NK-92 (cell line): ENCODE results near the gene SLC27A2.

ENCODE experiments used
- DNase-seq: peaks from one replicate; lab custom pipeline; 2025; ENCODE audit not compliant: unreplicated experiment; lab: John Stamatoyannopoulos, UW

SLC27A2 gene

GRCh38 chr15:50190166-50190570, 8.2 kb downstream of the SLC27A2 start:
- DNase-seq: no peak

GRCh38 chr15:50190723-50191122, 8.7 kb downstream of the SLC27A2 start:
- DNase-seq: no peak

- DNase-seq: no peak
These were observed 10.2 kb downstream of the SLC27A2 start for GRCh38 chr15:50192164-50192563.

GRCh38 chr15:50192926-50193620, 11.1 kb downstream of the SLC27A2 start:
- DNase-seq: no peak

- DNase-seq: no peak
These were observed 20.0 kb downstream of the SLC27A2 start for GRCh38 chr15:50202003-50202402.

GRCh38 chr15:50206020-50206419, 24.0 kb downstream of the SLC27A2 start:
- no peak for DNase-seq

- DNase-seq: no peak
These were observed 27.8 kb downstream of the SLC27A2 start for GRCh38 chr15:50209809-50210208.

- no peak for DNase-seq
These were observed 28.6 kb downstream of the SLC27A2 start for GRCh38 chr15:50210462-50211157.

- no peak for DNase-seq
These were observed 36.3 kb downstream of the SLC27A2 start for GRCh38 chr15:50218291-50218690.

GRCh38 chr15:50218691-50219090, 36.7 kb downstream of the SLC27A2 start:
- no peak for DNase-seq

GRCh38 chr15:50219820-50220219, 37.8 kb downstream of the SLC27A2 start:
- no peak for DNase-seq

- DNase-seq: no peak
These were observed 40.2 kb downstream of the SLC27A2 start for GRCh38 chr15:50222181-50222580.

- DNase-seq: no peak
These were observed 42.6 kb downstream of the SLC27A2 start for GRCh38 chr15:50224606-50225005.

GRCh38 chr15:50225057-50225456, 43.1 kb downstream of the SLC27A2 start:
- no peak for DNase-seq

- no peak for DNase-seq
These were observed 43.9 kb downstream of the SLC27A2 start for GRCh38 chr15:50225938-50226337.

GRCh38 chr15:50227076-50227475, 45.1 kb downstream of the SLC27A2 start:
- no peak for DNase-seq

- DNase-seq: no peak
These were observed 46.9 kb downstream of the SLC27A2 start for GRCh38 chr15:50228866-50229265.

- DNase-seq: no peak
These were observed 47.3 kb downstream of the SLC27A2 start for GRCh38 chr15:50229336-50229735.

GRCh38 chr15:50231761-50232160, 49.8 kb downstream of the SLC27A2 start:
- DNase-seq: no peak

GRCh38 chr15:50232791-50233190, 50.8 kb downstream of the SLC27A2 start:
- DNase-seq: no peak

- no peak for DNase-seq
These were observed 51.3 kb downstream of the SLC27A2 start for GRCh38 chr15:50233192-50233736.

GRCh38 chr15:50234764-50235163, 52.8 kb downstream of the SLC27A2 start:
- DNase-seq: no peak
